ENCODE measurements around the gene KRT74.

The KRT74 gene

GRCh38 chr12:52521175-52521567 lies 52.5 kb downstream of the KRT74 start:
- TF ChIP-seq CTCF (IDR thresholded peaks at IDR 0.05) = no peak
- no peaks in the 10 kb centered on the region for H3K27me3 ChIP-seq
- H3K4me3 ChIP-seq (ENCODE audit: low read depth in 1 of 2, low read length in 1 of 2) = no peak overlapping the region
- H3K36me3 ChIP-seq = no peaks in the 10 kb centered on the region
- H3K9me3 ChIP-seq = no peaks in the 10 kb centered on the region
- H3K27ac ChIP-seq = no peak overlapping the region
- no peaks in the 10 kb centered on the region for H3K4me1 ChIP-seq (ENCODE audit: control insufficient read depth in 1 of 2, insufficient read depth in 1 of 2, low read depth in 1 of 2, low read length in 1 of 2)

- H3K27ac ChIP-seq = no peak within 1 kb of the TSS
- no peaks in the 10 kb centered on the region for H3K36me3 ChIP-seq
- no peaks in the 10 kb centered on the region for H3K4me1 ChIP-seq (ENCODE audit: control insufficient read depth in 1 of 2, insufficient read depth in 1 of 2, low read depth in 1 of 2, low read length in 1 of 2)
- no peak within 1 kb of the TSS for H3K4me3 ChIP-seq (ENCODE audit: low read depth in 1 of 2, low read length in 1 of 2)
- no peaks in the 10 kb centered on the region for H3K27me3 ChIP-seq
- no peak for TF ChIP-seq CTCF (IDR thresholded peaks at IDR 0.05)
- no peaks in the 10 kb centered on the region for H3K9me3 ChIP-seq
Observed at GRCh38 chr12:52519826-52520662, 53.6 kb downstream of the KRT74 start, which contains the start of gene KRT5. Gene KRT5, minus strand, starts transcription at chr12:52520394. Its CDS starts 98 bp downstream, at chr12:52520296.

GRCh38 chr12:52519387-52519703 lies 54.3 kb downstream of the KRT74 start:
- Histone ChIP-seq H3K4me3 (ENCODE audit: low read depth in 1 of 2, low read length in 1 of 2) (no peak overlapping the region), H3K4me1 (ENCODE audit: control insufficient read depth in 1 of 2, insufficient read depth in 1 of 2, low read depth in 1 of 2, low read length in 1 of 2) (no peaks in the 10 kb centered on the region), H3K36me3 (no peaks in the 10 kb centered on the region), H3K9me3 (no peaks in the 10 kb centered on the region), H3K27me3 (no peaks in the 10 kb centered on the region), H3K27ac (no peak overlapping the region)
- no peak for TF ChIP-seq CTCF (IDR thresholded peaks at IDR 0.05)

- Histone ChIP-seq H3K9me3 (no peaks in the 10 kb centered on the region), H3K27ac (no peak overlapping the region), H3K4me3 (ENCODE audit: low read depth in 1 of 2, low read length in 1 of 2) (no peak overlapping the region), H3K36me3 (no peaks in the 10 kb centered on the region), H3K27me3 (no peaks in the 10 kb centered on the region), H3K4me1 (ENCODE audit: control insufficient read depth in 1 of 2, insufficient read depth in 1 of 2, low read depth in 1 of 2, low read length in 1 of 2) (no peaks in the 10 kb centered on the region)
- TF ChIP-seq CTCF (IDR thresholded peaks at IDR 0.05) = no peak
Observed at GRCh38 chr12:52518574-52519386, 54.9 kb downstream of the KRT74 start.

GRCh38 chr12:52517888-52518287 lies 55.8 kb downstream of the KRT74 start:
- no peak overlapping the region for H3K27ac ChIP-seq
- H3K27me3 ChIP-seq = no peaks in the 10 kb centered on the region
- no peaks in the 10 kb centered on the region for H3K4me1 ChIP-seq (ENCODE audit: control insufficient read depth in 1 of 2, insufficient read depth in 1 of 2, low read depth in 1 of 2, low read length in 1 of 2)
- TF ChIP-seq CTCF (IDR thresholded peaks at IDR 0.05) = no peak
- no peaks in the 10 kb centered on the region for H3K9me3 ChIP-seq
- no peak overlapping the region for H3K4me3 ChIP-seq (ENCODE audit: low read depth in 1 of 2, low read length in 1 of 2)
- no peaks in the 10 kb centered on the region for H3K36me3 ChIP-seq
